ENCODE results near the gene AK1.

- no peak for TF ChIP-seq CTCF (conservative IDR thresholded peaks at IDR 0.05; ENCODE audit: low read length)
- no peak for TF ChIP-seq EZH2phosphoT487 (IDR thresholded peaks at IDR 0.05; ENCODE audit: borderline replicate concordance, low read depth, low read length)
Measured at GRCh38 chr9:127904561-127905003, 27.1 kb upstream of the AK1 start.

Data from OCI-LY7 (cell line).